NCI-H2171 treated with DMSO at 0.1 percent for 48 hours (cell line): ENCODE data around the gene CEBPG.

Experiments used
- DNase-seq: peaks from one replicate; lab custom pipeline; 2025; lab: John Stamatoyannopoulos, UW

Gene CEBPG

GRCh38 chr19:33395561-33396550 is 22.3 kb downstream of the CEBPG start:
- no peak for DNase-seq

DNA sequence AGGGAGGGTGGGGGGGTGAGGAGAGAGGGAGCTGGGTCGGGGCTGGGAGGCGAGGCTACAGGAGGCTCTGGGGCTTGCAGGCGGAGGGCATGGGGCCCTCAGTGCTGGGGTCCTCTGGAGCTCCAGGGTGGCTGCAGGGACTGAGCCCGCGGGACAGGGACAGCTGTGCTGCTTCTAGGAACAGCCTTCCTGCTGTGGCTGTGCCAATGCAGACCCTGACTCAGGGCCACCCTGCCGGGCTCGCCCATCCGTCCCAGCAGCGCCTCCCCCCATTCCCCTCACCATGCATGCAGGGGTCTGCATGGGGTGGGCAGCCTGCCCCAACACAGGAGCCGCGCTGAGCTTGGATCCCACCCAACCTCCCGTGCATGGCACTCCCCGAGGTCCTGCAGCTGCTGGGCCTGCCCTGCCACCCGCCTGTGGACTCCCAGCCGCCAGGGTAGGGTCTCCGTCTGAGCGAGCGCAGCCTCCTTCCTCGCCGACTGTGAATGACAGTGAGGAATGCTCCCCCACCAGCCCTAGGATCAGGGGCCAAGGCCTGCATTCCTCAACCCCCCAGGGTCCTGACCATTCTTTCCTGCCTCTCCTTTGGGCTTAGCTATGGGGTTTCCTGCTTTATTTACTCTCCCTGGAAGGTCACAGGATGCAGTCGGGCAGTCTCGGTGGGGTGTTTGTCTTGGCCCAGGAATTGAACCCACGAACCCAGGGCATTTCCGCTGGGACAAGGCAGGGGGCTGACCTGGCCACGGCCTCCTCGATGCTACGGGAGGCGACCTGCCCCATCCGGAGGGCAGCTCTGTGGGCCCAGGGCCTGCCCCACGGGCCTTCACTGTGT is 23.4 kb downstream of the CEBPG start:
- no peak for DNase-seq

DNA sequence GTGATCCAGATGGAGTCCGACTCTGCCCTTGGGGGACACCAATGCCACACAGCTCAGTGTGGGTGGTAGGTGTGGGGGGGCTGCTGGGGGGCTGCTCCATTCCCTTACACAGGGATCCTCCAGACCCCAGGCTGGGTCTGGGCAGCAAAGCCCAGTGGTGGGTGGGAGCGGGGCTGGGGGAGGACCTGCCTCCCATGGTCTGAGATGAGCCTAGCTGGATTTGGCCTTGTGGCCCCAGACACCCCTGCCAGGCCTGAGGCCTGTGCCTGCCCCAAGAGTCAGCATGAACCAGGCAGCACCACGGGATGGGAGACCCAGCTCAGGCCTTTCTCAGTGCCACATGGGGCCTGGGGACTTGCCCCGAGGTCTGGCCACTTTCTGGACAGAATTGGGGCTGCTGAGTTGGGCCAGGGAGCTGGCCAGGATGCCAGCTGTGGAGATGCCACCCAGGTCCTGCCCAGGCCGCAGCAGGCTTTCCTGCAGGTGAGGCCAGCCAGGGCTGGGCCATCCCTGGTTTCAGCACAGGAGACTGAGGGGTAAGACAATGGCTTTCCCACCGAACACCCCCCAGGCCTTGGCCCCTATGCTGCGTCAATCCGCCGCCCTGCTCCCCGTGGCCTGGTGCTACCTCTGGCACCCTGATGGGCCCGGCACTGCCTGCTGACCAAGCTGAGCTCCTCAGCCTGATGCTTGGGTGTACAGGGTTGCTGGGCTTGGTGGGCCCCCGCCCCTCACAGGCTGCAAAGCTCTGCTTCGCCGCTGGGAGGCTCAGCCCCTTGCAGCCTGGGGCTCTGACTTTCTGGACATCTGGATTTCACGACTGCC is 24.2 kb downstream of the CEBPG start:
- DNase-seq: no peak

DNA sequence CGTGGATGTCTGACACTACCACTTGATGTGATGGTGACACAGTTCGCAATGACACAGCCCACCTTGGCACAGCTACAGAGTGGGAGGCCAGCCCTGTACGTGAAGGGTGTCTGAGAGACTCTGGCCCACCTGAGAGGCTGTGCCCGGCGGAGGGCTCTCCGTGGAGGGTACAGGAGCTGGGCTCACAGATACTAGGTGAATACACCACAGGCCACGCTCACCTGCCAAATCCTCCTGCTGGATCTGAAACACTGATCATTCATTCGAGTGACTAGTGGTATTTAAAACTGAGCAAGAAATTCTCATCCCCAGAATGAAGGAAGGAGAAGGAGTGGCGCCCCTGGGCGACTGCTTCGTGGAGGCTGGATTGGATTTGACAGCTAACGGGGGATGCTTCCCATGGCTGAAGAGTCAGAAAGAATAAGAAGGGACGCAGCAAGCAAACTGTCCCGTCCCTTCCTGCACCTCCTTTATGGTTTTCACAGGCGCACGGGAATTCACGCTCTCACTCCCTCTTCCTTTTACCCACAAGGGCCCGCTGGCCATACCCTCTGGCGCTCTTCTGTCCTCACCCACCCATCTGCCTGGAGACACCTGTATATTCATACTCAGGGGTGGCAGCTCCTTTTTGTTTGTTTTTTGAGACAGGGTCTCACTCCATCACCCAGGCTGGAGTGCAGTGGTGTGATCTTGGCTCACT is 25.0 kb downstream of the CEBPG start:
- DNase-seq: no peak

DNA sequence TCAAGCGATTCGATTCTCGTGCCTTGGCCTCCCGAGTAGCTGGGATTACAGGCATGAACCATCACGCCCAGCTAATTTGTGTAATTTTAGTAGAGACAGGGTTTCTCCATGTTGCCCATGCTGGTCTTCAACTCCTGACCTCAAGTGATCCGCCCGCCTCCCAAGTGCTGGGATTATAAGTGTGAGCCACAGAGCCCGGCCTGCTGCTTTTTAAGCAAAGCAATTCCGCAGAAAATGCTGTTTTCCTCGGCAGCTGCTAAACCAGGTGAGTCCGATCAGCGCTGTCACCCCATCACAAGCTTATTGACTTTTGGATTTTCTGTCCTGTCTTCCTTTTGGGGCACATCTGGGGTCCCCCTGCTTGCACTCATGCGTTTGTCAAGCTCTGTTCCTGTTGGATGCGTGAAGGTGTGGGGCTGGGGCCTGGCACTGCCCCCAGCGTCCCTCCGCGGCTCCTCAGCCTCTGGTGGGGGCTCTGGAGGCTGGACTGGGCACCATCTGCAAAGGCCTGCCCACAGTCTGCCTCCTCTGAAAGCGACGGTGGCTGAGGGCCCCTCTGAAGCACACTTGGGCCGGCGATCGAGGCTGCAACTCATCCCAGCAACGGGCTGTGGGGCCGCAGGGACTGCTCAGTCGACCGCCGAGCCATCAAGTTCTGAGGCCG is 25.7 kb downstream of the CEBPG start:
- DNase-seq: no peak

GRCh38 chr19:33399745-33400681 is 26.5 kb downstream of the CEBPG start:
- DNase-seq: no peak

GRCh38 chr19:33400856-33401682 is 27.6 kb downstream of the CEBPG start:
- DNase-seq: no peak

GRCh38 chr19:33401683-33402420 is 28.3 kb downstream of the CEBPG start:
- DNase-seq: no peak

DNA sequence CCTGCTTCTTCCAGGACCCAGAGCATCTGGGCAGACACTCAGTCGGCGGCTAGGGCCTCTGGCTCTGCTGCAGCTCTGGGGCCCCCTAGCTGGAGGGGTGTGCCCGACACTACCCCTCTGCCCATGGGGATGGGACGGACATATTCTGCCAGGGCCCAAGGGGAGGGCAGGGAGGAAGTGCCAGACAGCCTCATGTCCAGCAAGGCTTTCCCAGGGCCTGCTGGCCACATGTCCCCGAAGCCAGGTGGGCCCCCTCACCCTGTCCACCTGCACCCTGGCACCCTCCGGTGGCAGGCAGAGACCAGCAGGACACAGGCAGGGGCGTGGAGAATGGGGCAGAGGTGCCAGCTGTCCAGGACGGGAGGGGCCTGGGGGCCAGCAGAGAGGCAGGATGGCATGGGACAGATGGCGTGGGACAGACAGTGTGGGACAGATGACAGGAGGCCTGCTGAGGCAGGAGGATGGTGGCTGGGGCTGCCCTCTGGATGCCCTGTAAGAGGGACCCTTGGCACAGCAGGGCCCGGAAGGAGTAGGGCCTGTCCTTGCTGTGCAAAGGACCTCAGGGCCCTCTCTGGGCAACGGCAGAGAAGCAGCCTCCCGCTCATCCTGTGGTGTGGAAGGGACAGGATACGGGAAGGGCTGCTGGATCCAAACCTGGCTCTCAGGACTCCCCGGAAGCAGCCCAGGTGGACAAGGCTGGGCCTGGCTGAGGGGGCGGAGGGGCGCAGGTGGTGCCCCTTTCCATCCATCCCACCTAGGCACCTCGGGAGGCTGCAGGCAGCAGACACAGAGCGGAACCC is 29.1 kb downstream of the CEBPG start:
- no peak for DNase-seq

DNA sequence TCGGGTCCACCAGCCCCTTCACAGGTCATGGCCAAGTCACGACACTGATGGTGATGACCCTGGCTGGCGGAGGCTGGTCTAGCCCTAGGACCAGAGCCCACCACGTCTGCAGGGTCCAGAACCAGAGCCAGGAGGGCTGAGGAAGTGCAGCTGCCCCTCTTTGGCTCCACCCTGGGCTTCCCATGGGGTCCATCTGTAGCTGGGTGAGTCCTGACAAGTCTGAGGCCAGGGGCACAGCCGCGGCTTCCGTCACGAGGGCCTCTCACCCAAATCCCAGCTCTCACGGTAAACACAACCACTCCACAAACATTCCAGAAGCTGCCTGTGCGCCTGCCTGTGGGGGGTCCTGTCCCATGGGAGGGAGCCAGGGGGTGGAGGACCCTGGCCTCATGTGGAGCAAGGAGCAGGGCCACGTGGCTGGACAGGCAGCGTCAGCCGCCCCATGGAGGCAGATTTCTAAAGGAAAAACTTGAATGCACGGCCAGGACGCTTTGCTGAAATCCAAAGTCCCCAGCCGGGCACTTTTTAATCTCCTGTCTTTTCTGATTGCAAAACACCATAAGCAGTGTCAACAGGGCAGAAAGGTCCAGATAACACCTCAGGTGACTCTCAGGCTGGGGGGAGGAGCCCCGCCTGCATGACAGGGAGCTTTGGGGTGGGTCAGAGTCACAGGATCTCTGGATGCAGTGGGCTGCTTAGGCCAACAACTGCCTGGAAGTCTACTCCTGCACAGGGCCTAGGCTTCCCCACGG is 29.9 kb downstream of the CEBPG start:
- no peak for DNase-seq

- no peak for DNase-seq
Measured at GRCh38 chr19:33403973-33404304, 30.4 kb downstream of the CEBPG start.

GRCh38 chr19:33404506-33405253 is 31.2 kb downstream of the CEBPG start:
- no peak for DNase-seq

GRCh38 chr19:33405254-33405552 is 31.7 kb downstream of the CEBPG start:
- no peak for DNase-seq

- DNase-seq: no peak
Measured at GRCh38 chr19:33405553-33406461, 32.3 kb downstream of the CEBPG start.

- peak; percentile 41 for DNase-seq
Measured at GRCh38 chr19:33406521-33407139, 33.1 kb downstream of the CEBPG start.
